ENCODE data around the gene RBM33. TPM values are rescaled to one million over a fixed set of nuclear protein-coding genes. Genes with fewer than 3 reads are reported as not detected.
A peak's percentile ranks its signal among the peaks of the same experiment; 100 is the strongest.

Gene RBM33
- total RNA-seq, 1 donor from 2014 or later: 25.0 TPM

DNA sequence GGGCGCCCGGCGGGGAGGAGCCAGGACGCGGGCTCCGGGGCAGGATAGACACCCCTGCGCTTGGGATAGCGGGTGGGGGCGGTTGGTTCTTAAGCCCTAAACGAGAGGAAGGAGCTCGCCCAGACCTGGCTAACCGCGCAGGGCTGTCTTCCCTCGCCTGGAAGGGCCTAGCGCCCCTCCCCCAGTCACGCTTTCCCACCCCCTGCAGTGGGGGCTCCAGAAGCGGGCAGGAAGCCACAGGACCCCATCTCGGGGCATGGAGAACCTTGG, 161.3 kb downstream of the RBM33 start:
- peaks cover 38% of the 10 kb centered on the region for H3K27me3 ChIP-seq (ENCODE audit: control insufficient read depth, insufficient read depth, low read length)
- H3K36me3 ChIP-seq (ENCODE audit: control insufficient read depth, insufficient read depth, low read length): no peaks in the 10 kb centered on the region
- H3K4me3 ChIP-seq (ENCODE audit: low read depth, low read length): no peak overlapping the region
- DNase-seq (ENCODE audit: low read depth): no peak
- TF ChIP-seq CTCF (IDR thresholded peaks at IDR 0.05; ENCODE audit: insufficient read depth, low read length, poor library complexity, severe bottlenecking): no peak

- no peaks in the 10 kb centered on the region for H3K36me3 ChIP-seq (ENCODE audit: control insufficient read depth, insufficient read depth, low read length)
- peaks cover 36% of the 10 kb centered on the region for H3K27me3 ChIP-seq (ENCODE audit: control insufficient read depth, insufficient read depth, low read length)
- no peak overlapping the region for H3K4me3 ChIP-seq (ENCODE audit: low read depth, low read length)
- DNase-seq (ENCODE audit: low read depth): no peak
- TF ChIP-seq CTCF (IDR thresholded peaks at IDR 0.05; ENCODE audit: insufficient read depth, low read length, poor library complexity, severe bottlenecking): no peak
Observed at GRCh38 chr7:155806096-155806871, 161.8 kb downstream of the RBM33 start.

DNA sequence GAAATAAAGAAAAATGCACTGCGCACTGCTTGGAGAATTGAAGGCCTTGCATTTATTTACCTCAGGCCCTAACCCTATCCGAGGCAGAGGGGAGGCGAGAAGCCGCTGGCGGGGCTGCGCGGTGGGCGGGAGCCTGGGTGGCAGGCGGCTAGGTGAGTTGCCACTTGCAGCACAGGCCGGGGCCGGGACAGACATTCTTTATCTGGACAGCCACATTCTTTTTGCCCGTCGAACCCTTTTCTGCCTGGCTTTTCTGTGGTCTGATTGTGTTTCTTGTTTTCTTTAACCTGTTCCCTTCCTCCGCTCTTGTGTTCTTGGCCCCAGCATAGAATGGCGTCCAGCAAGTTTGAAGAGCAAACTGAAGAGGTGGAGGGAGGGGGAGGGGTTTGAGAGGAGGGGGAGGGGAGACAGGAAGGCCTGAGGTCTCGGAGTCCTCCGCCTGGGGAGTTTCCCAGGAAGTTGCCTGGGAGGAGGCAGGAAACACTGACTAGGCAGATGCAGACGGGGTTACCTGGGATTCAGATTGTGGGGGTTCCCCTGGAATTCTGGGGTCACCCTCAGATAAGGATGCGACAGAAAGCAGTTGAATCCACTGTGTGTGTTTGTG, 162.7 kb downstream of the RBM33 start:
- H3K36me3 ChIP-seq (ENCODE audit: control insufficient read depth, insufficient read depth, low read length): no peaks in the 10 kb centered on the region
- no peak for TF ChIP-seq CTCF (IDR thresholded peaks at IDR 0.05; ENCODE audit: insufficient read depth, low read length, poor library complexity, severe bottlenecking)

GRCh38 chr7:155807789-155808548, 163.5 kb downstream of the RBM33 start:
- no peak for DNase-seq (ENCODE audit: low read depth)
- Histone ChIP-seq H3K27me3 (ENCODE audit: control insufficient read depth, insufficient read depth, low read length) (peaks cover 33% of the 10 kb centered on the region), H3K4me3 (ENCODE audit: low read depth, low read length) (peak overlapping the region; percentile 59), H3K36me3 (ENCODE audit: control insufficient read depth, insufficient read depth, low read length) (no peaks in the 10 kb centered on the region)
- no peak for TF ChIP-seq CTCF (IDR thresholded peaks at IDR 0.05; ENCODE audit: insufficient read depth, low read length, poor library complexity, severe bottlenecking)

More for the DNA sequence above, 162.7 kb downstream of the RBM33 start:
- peaks cover 38% of the 10 kb centered on the region for H3K27me3 ChIP-seq (ENCODE audit: control insufficient read depth, insufficient read depth, low read length)
- no peak overlapping the region for H3K4me3 ChIP-seq (ENCODE audit: low read depth, low read length)
- no peak for DNase-seq (ENCODE audit: low read depth)

DNA sequence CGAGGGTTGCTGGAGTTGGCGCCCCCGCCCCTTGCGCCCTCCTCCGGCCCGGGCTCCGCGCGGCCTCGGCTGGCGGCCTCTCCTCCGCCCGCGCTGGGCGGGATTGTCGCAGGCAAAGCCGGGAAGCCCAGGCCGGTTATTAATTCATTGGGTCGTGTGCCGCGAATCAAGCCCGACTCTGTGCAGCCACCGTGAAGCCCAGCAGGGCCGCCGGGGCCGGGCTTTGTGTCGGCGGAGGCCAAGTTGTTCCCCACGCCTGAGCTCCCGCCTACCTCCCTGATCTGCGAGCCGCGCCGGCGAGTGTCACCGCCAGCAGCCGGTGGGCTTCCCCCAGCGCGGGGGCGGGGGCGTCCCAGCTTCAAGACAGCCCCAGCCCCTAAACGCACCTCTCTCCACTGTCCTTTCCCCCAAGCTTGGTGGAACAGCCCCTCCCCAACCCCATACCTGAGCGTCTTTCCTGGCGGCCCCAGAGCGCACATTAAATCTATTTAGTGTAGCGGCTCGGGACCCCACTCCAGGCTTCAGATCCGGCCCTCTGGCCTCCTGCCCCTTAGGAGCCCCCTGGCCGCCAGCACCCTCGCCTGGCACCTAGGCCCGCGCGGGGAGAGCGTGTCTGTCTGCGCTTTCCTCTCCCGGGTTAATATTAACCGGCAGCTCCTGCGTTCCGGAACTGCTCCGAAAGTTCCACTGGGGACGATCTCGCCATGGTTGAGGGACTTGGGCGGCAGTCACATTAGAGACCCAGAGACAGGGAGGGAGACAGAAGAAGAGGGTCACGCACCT, 164.3 kb downstream of the RBM33 start:
- no peak for DNase-seq (ENCODE audit: low read depth)
- no peak for TF ChIP-seq CTCF (IDR thresholded peaks at IDR 0.05; ENCODE audit: insufficient read depth, low read length, poor library complexity, severe bottlenecking)
- Histone ChIP-seq H3K27me3 (ENCODE audit: control insufficient read depth, insufficient read depth, low read length) (peaks cover 30% of the 10 kb centered on the region), H3K36me3 (ENCODE audit: control insufficient read depth, insufficient read depth, low read length) (no peaks in the 10 kb centered on the region), H3K4me3 (ENCODE audit: low read depth, low read length) (peak overlapping the region; percentile 59)

Data from kidney epithelial cell (primary cell).